Right cardiac atrium (tissue), 5 donors: ENCODE data around the gene TAGLN2. TPM values are rescaled to one million over a fixed set of nuclear protein-coding genes. Genes with fewer than 3 reads are reported as not detected.

Experiments used
- ATAC-seq, 2 donors: fragments of 200-7000 bp; cut with Tn5 transposase; one replicate each; pipeline versions ENCODE4 v1.8.0 to v1.9.1; 2020; ENCODE audit warnings: moderate library complexity in 2 of 2, mild to moderate bottlenecking in 1 of 2
- DNase-seq, 3 donors: peaks; one replicate each; pipeline ENCODE4 v3.0.0-alpha.2; 2020
- H3K27ac ChIP-seq: one replicate; pipeline ENCODE4 v1.5.1; 2013; ENCODE audit warnings: mild to moderate bottlenecking, low read length, control low read depth, moderate library complexity
- H3K27me3 ChIP-seq: one replicate; pipeline ENCODE4 v1.6.1; 2013; ENCODE audit not compliant: control insufficient read depth, insufficient read depth
- H3K4me1 ChIP-seq: one replicate; pipeline ENCODE4 v1.6.1; 2013; ENCODE audit warnings: low read length; ENCODE audit not compliant: control insufficient read depth, insufficient read depth
- H3K4me3 ChIP-seq: one replicate; pipeline ENCODE4 v1.5.1; 2013; ENCODE audit warnings: low read length, control low read depth
- H3K9me3 ChIP-seq: one replicate; pipeline ENCODE4 v1.6.1; 2013; ENCODE audit warnings: low read length; ENCODE audit not compliant: control insufficient read depth
- WGBS: extraction: QIAGEN DNeasy Blood & Tissue Kit; methylation state at CpG from one replicate; pipeline ENCODE4 v1.1.7; 2013; 5-methylcytosine and 5-hydroxymethylcytosine counted together
- intact Hi-C, 4 donors: fragments of 100-400 bp; cut with DNase I; formaldehyde crosslinking; loops; one replicate each; pipeline versions ENCODE4 v1.11.0 to v1.14.0; 2022 to 2023
- polyA plus RNA-seq: library from polyadenylated mRNA; stranded (reverse); fragments of 200-250 nt; gene quantifications from one replicate; pipeline ENCODE4 v1.2.3, GENCODE V29; 2013
- total RNA-seq, 4 donors: library from RNA; stranded (reverse); fragmentation: NEBNext Ultra II Directional; extraction: Animal tissue kit (Norgen Biotek cat#: 25700); gene quantifications; one replicate each; pipeline ENCODE4 v1.2.1, GENCODE V29; 2021
- donor health status: healthy with polysubstance abuse.
- donor health status: DM: no; HTN: yes; CAD: no.
- donor health status: DM: no; HTN: no; CAD: no.
- donor health status: DM: no; HTN: yes; CAD: no; lungs with severe emphysema.
- donor health status: DM: yes; HTN: yes; CAD: no.

TAGLN2 gene
- total and polyA plus RNA-seq, 5 donors: 117 to 253 (median 179) TPM

DNA sequence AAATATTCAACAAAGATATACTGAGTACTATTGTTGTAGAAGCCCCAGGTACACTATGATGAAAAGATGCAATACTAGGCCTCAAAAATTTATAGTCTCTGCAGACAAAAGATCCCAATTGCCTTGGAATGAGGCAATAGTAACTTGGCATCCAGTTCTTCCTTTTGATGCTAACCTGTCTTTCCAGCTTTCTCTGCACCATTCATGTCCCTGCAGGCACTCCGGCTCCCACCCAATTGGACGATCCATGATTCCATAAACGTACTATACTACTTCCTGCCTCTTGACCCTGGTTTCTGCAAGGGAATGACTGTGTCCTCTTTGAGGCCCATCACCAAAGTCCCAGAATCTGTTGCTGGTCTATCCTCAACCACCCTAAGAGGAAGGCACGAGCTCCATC, 8.0 kb upstream of the TAGLN2 start:
- intact Hi-C loops: no loop called here
- WGBS: 81% methylated on average over 4 of the region's 4 CpGs
- H3K9me3 ChIP-seq: no peaks in the 10 kb centered on the region
- H3K4me1 ChIP-seq: no peaks in the 10 kb centered on the region
- no peak overlapping the region for H3K4me3 ChIP-seq
- ATAC-seq (no peak), DNase-seq (no peak)
- H3K27ac ChIP-seq: no peak overlapping the region
- H3K27me3 ChIP-seq: no peaks in the 10 kb centered on the region

GRCh38 chr1:159932296-159933285, 7.3 kb upstream of the TAGLN2 start:
- Histone ChIP-seq H3K4me1 (no peaks in the 10 kb centered on the region), H3K9me3 (no peaks in the 10 kb centered on the region), H3K4me3 (no peak overlapping the region), H3K27ac (no peak overlapping the region), H3K27me3 (no peaks in the 10 kb centered on the region)
- ATAC-seq (no peak), DNase-seq (no peak)
- WGBS: 78% methylated on average over 16 of the region's 16 CpGs
- intact Hi-C loops: no loop called here

DNA sequence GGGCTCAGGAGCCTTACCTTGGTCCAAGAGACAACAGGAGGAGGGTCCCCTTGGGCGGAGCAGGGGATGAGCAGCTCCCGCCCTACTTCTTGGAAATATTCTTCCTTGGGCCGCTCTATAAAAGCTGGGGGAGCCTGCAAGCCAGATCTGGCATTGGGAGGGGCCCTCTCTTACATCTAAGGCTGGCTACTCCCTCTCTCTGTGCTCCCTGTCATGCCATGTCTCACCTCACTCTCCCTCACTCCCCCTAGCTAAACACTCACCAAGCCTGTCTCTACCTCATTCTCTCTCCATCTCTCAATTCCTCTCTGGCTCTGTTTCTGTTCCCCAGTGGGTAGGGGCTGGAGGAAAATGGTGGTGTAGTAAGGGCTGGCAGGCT, 6.5 kb upstream of the TAGLN2 start:
- Histone ChIP-seq H3K27me3 (no peaks in the 10 kb centered on the region), H3K9me3 (no peaks in the 10 kb centered on the region), H3K4me3 (no peak overlapping the region), H3K27ac (no peak overlapping the region), H3K4me1 (no peaks in the 10 kb centered on the region)
- 98% methylated on average over 3 of the region's 3 CpGs for WGBS
- no peak for DNase-seq
- ATAC-seq: no peak
- intact Hi-C loops: no loop called here

DNA sequence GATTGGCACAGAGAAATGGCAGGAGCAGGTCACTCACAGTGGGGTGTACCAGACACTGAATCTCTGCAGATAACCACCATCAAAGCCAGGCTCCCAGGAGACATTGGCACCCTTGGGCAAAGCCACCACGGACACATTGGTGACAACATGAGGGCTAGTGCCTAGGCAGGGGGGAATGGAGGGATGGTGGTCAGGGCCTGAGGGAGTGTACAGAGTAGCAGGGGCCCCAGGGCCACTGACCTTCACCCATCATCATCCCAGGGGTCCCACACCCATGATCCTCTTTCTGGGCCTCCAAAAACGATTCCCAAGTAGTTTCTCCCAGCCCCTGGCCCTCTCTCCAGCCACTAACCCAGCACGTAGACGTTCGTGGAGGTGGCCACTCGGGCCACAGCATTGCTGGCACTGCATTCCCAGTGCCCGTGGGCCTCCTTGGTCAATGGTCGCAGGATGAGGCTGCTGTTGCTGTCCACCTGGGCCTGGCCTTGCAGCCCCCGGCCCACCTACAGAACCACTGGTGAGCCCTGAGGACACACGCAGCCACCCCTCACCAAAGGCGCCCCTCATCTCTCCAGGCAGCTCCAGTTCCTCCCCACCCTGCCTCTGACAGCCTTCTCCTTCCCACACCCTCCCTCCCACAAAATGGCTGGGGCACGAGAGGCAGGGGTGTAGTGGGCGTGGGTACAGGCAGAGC, 5.9 kb upstream of the TAGLN2 start:
- intact Hi-C loops: no loop called here
- 92% methylated on average over 13 of the region's 13 CpGs for WGBS

DNA sequence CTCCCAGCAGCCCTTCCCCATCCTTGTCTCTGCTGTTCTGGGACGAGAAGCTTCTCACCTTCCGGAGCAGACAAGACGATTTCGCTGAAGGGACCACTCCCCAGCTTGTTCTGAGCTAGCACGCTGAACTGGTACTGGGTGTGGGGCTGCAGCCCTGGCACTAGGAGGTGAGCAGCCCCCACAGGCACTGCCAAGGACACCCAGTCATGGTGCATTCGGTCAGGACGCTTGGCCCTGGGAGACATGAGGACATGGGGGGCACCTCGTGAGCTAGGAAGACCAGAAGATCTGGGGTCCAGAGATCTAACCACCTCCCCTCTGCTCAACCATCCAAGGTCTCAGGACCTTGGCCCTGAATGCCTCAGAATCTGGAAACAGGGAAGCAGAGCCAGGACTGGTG, 5.3 kb upstream of the TAGLN2 start:
- 95% methylated on average over 8 of the region's 8 CpGs for WGBS
- Histone ChIP-seq H3K27ac (no peak overlapping the region), H3K4me1 (peaks cover 2% of the 10 kb centered on the region), H3K9me3 (no peaks in the 10 kb centered on the region), H3K27me3 (no peaks in the 10 kb centered on the region), H3K4me3 (no peak overlapping the region)
- intact Hi-C loops: no loop called here
- ATAC-seq: no peak
- DNase-seq: no peak

More for the DNA sequence above, 5.9 kb upstream of the TAGLN2 start:
- ATAC-seq (no peak), DNase-seq (no peak)
- H3K27me3 ChIP-seq: no peaks in the 10 kb centered on the region
- peaks cover under 1% of the 10 kb centered on the region for H3K4me1 ChIP-seq
- H3K4me3 ChIP-seq: no peak overlapping the region
- H3K9me3 ChIP-seq: no peaks in the 10 kb centered on the region
- H3K27ac ChIP-seq: no peak overlapping the region

GRCh38 chr1:159930216-159930615, 4.9 kb upstream of the TAGLN2 start:
- DNase-seq (no peak), ATAC-seq (no peak)
- Histone ChIP-seq H3K27me3 (no peaks in the 10 kb centered on the region), H3K4me1 (peaks cover 2% of the 10 kb centered on the region), H3K9me3 (no peaks in the 10 kb centered on the region), H3K27ac (no peak overlapping the region), H3K4me3 (no peak overlapping the region)
- 93% methylated on average over 11 of the region's 11 CpGs for WGBS
- intact Hi-C loops: no loop called here

DNA sequence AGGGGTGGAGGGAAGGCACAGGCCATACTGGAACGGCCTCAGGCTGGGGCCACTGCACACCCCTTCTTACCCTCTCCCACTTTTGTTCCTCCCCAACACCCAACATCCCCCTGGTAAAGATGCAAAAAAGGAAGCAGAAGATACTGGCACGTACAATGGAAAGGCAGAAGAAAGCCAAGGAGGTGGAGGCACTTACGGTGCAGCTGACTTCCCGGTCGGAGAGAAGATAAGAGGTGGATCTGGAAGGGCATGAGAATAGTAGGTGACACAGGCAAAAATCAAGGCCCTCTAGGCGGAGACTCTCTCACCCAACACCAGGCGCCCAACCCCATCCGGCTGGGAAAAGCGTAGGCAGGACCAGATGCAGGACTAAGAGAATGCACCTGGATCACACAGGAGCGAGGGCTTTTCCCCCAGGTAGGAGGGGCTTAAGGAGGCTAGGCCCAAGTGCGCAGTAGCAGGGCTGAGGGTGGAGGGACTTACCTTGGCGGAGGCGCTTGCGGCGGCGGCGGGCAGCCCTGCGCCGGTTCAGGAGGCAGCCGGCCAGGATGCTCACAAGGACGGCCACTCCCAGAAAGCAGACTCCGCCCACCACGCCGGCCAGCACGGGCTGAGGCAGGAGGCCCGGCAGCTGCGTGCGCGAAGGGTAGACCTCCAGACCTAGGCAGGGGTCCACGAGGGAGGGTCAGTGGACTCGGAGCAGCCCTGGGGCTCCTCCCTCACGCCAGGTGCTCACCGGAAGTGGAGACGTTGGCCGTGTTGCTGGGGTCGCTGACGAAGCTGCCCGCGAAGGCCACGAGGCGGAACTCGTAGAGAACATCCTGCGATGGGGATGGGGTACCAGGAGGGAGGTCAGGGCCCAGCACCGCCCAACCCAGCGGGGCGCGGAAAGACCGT, 4.1 kb upstream of the TAGLN2 start:
- Histone ChIP-seq H3K27ac (no peak overlapping the region), H3K4me1 (peaks cover 2% of the 10 kb centered on the region), H3K27me3 (no peaks in the 10 kb centered on the region), H3K4me3 (no peak overlapping the region), H3K9me3 (no peaks in the 10 kb centered on the region)
- DNase-seq: peak; percentile 41 to 77 (median 73)
- 80% methylated on average over 48 of the region's 48 CpGs for WGBS
- no peak for ATAC-seq
- intact Hi-C loops: loop anchor here in 1 of 4 donors (10.0 kb wide), 1 partner anchor 75 kb away; no protein-coding TSS in a partner anchor

DNA sequence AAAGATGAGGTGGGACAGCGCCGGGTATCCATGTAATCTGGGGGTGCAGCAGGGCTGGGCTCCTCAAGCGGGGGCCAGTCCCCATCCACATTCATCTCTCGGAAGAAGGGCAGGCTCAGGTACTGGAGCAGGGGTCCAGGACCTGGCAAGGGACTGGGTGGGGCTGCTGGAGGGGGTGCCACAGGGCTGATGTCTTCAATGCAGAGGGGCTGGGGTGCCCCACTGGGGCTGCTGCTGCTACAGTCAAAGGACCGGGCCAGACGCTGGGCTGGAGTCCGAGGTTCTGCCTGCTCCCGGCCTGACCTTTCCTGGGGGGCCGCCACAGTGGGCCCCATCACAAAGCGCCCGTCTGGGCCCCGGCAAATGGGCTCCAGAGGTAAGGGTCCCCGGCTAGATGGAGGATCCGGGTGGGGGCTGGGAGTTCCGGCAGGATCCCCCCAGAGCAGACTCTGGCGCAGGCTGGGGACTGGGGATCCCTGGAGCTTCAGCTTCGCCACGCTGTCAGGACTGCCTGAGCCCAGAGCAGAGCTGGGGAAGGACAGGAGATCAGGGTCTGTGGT, 3.3 kb upstream of the TAGLN2 start:
- Histone ChIP-seq H3K4me3 (no peak overlapping the region), H3K27me3 (no peaks in the 10 kb centered on the region), H3K4me1 (peaks cover 2% of the 10 kb centered on the region), H3K9me3 (no peaks in the 10 kb centered on the region), H3K27ac (no peak overlapping the region)
- no peak for DNase-seq
- 94% methylated on average over 18 of the region's 18 CpGs for WGBS
- no peak for ATAC-seq
- intact Hi-C loops: loop anchor here in 1 of 4 donors (10.0 kb wide), 1 partner anchor 74 kb away; no protein-coding TSS in a partner anchor

GRCh38 chr1:159927849-159928431, 2.6 kb upstream of the TAGLN2 start:
- no peak overlapping the region for H3K4me3 ChIP-seq
- 84% methylated on average over 13 of the region's 13 CpGs for WGBS
- DNase-seq (no peak), ATAC-seq (no peak)
- no peak overlapping the region for H3K27ac ChIP-seq
- H3K4me1 ChIP-seq: peaks cover 2% of the 10 kb centered on the region
- H3K9me3 ChIP-seq: no peaks in the 10 kb centered on the region
- no peaks in the 10 kb centered on the region for H3K27me3 ChIP-seq
- intact Hi-C loops: loop anchor here in 1 of 4 donors (10.0 kb wide), 1 partner anchor 73 kb away; no protein-coding TSS in a partner anchor
